Trophoblast cell (in vitro differentiated cells and primary cell): Measurements from ENCODE around the gene UBE2L5.

Experiments used
- DNase-seq, 2 donors: peaks; one replicate each; pipeline ENCODE4 v3.0.0-alpha.2; 2016
- H2AFZ ChIP-seq: 2 replicates; pipeline ENCODE4 v1.6.1; 2013; ENCODE audit warnings: low read length, moderate library complexity, mild to moderate bottlenecking; ENCODE audit not compliant: insufficient read depth, poor library complexity
- H2AK5ac ChIP-seq: 2 replicates; pipeline ENCODE4 v1.6.1; 2013; ENCODE audit warnings: mild to moderate bottlenecking, low read length
- H2BK120ac ChIP-seq: 2 replicates; pipeline ENCODE4 v1.6.1; 2013; ENCODE audit warnings: low read length, mild to moderate bottlenecking, moderate library complexity; ENCODE audit not compliant: insufficient read depth, poor library complexity
- H2BK12ac ChIP-seq: 2 replicates; pipeline ENCODE4 v1.6.1; 2013; ENCODE audit warnings: mild to moderate bottlenecking, low read length, moderate library complexity
- H2BK5ac ChIP-seq: 2 replicates; pipeline ENCODE4 v1.6.1; 2013; ENCODE audit warnings: low read length, low read depth, moderate library complexity, mild to moderate bottlenecking; ENCODE audit not compliant: poor library complexity
- H3K14ac ChIP-seq: 2 replicates; pipeline ENCODE4 v1.6.1; 2013; ENCODE audit warnings: mild to moderate bottlenecking, low read length
- H3K18ac ChIP-seq: 2 replicates; pipeline ENCODE4 v1.6.1; 2013; ENCODE audit warnings: mild to moderate bottlenecking, low read length
- H3K23ac ChIP-seq: 2 replicates; pipeline ENCODE4 v1.6.1; 2013; ENCODE audit warnings: low read length
- H3K27ac ChIP-seq: 2 replicates; pipeline ENCODE4 v1.5.1; 2013; ENCODE audit warnings: low read depth, mild to moderate bottlenecking, inconsistent platforms, low read length, moderate library complexity
- H3K27me3 ChIP-seq: 2 replicates; pipeline ENCODE4 v1.6.1; 2013; ENCODE audit warnings: inconsistent platforms, mild to moderate bottlenecking, low read length, moderate library complexity; ENCODE audit not compliant: insufficient read depth
- H3K36me3 ChIP-seq, 2 experiments: 1 replicate in 1 of 2; 2 replicates in 1 of 2; pipeline ENCODE4 v1.6.1; 2013; ENCODE audit warnings: low read length in 2 of 2, mild to moderate bottlenecking in 2 of 2, moderate library complexity in 1 of 2; ENCODE audit not compliant: insufficient read depth in 2 of 2, control insufficient read depth in 1 of 2
- H3K4ac ChIP-seq: 2 replicates; pipeline ENCODE4 v1.6.1; 2013; ENCODE audit warnings: low read depth, mild to moderate bottlenecking, low read length, moderate library complexity
- H3K4me1 ChIP-seq, 2 experiments: 1 replicate in 1 of 2; 2 replicates in 1 of 2; pipeline ENCODE4 v1.6.1; 2013; ENCODE audit warnings: low read length in 2 of 2, mild to moderate bottlenecking in 2 of 2, moderate library complexity in 1 of 2; ENCODE audit not compliant: insufficient read depth in 2 of 2, control insufficient read depth in 1 of 2
- H3K4me2 ChIP-seq: 2 replicates; pipeline ENCODE4 v1.6.1; 2013; ENCODE audit warnings: inconsistent platforms, mild to moderate bottlenecking, low read length, moderate library complexity
- H3K4me3 ChIP-seq: 2 replicates; pipeline ENCODE4 v1.5.1; 2013; ENCODE audit warnings: mild to moderate bottlenecking, low read depth, low read length, inconsistent platforms
- H3K79me1 ChIP-seq: one replicate; pipeline ENCODE4 v1.6.1; 2013; ENCODE audit warnings: low read length
- H3K79me2 ChIP-seq: 2 replicates; pipeline ENCODE4 v1.6.1; 2013; ENCODE audit warnings: low read length, mild to moderate bottlenecking; ENCODE audit not compliant: control insufficient read depth, insufficient read depth, poor library complexity
- H3K9ac ChIP-seq: 2 replicates; pipeline ENCODE4 v1.6.1; 2013; ENCODE audit warnings: mild to moderate bottlenecking, low read length
- H3K9me3 ChIP-seq: 2 replicates; pipeline ENCODE4 v1.6.1; 2013; ENCODE audit warnings: low read depth, mild to moderate bottlenecking, control low read depth, inconsistent platforms, low read length; ENCODE audit not compliant: insufficient read depth
- H4K12ac ChIP-seq: 2 replicates; pipeline ENCODE4 v1.6.1; 2013; ENCODE audit warnings: low read depth, mild to moderate bottlenecking, low read length, moderate library complexity
- H4K8ac ChIP-seq: 2 replicates; pipeline ENCODE4 v1.6.1; 2013; ENCODE audit warnings: low read depth, mild to moderate bottlenecking, low read length, moderate library complexity
- H4K91ac ChIP-seq: one replicate; pipeline ENCODE4 v1.6.1; 2013; ENCODE audit warnings: low read depth, mild to moderate bottlenecking, low read length, moderate library complexity
- WGBS: extraction: QIAGEN DNeasy Blood & Tissue Kit; methylation state at CpG from one replicate; pipeline ENCODE4 v1.1.7; 2013; ENCODE audit warnings: missing lambda C conversion rate; ENCODE audit not compliant: insufficient read length, insufficient coverage; ENCODE audit errors: extremely low coverage; 5-methylcytosine and 5-hydroxymethylcytosine counted together

Gene UBE2L5

DNA sequence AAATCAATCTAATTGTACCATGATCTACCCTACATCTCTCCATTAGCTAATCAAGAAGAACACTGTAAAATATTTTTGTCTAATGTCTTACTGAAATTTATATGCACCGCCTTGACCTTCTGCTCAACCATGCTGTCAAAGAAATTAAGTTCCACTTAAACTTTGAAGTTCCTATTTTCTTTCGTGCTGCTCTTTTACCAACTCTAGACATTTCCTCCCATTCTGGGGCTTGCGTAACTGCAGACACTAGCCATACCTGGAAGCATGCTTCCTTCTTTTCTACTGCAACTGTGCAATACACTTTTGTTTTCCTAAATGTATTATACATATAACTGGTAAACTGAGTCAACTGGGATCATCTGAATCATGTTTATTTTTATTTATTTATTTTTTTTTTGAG is 8.5 kb upstream of the UBE2L5 start:
- no peaks in the 10 kb centered on the region for H3K36me3 ChIP-seq
- peaks cover 0 to 1% of the 10 kb centered on the region in 2 experiments for H3K4me1 ChIP-seq
- H3K9me3 ChIP-seq = no peaks in the 10 kb centered on the region
- H3K4me2 ChIP-seq = no peak overlapping the region
- no peak overlapping the region for H3K14ac ChIP-seq
- no peak overlapping the region for H2BK12ac ChIP-seq
- H4K91ac ChIP-seq = no peak overlapping the region
- no peak overlapping the region for H2BK120ac ChIP-seq
- no peaks in the 10 kb centered on the region for H3K27me3 ChIP-seq
- H2AFZ ChIP-seq = no peak overlapping the region
- no peak overlapping the region for H3K23ac ChIP-seq
- H3K18ac ChIP-seq = no peak overlapping the region
- no peak overlapping the region for H3K27ac ChIP-seq
- H3K9ac ChIP-seq = no peak overlapping the region
- H2BK5ac ChIP-seq = no peak overlapping the region
- no peak overlapping the region for H2AK5ac ChIP-seq
- H4K8ac ChIP-seq = no peak overlapping the region
- H3K4me3 ChIP-seq = no peak overlapping the region
- no CpG with 5 or more reads among the region's 3 CpGs for WGBS
- no peaks in the 10 kb centered on the region for H3K79me2 ChIP-seq
- no peak overlapping the region for H4K12ac ChIP-seq
- no peak overlapping the region for H3K4ac ChIP-seq
- H3K79me1 ChIP-seq = no peaks in the 10 kb centered on the region
- DNase-seq = no peak

DNA sequence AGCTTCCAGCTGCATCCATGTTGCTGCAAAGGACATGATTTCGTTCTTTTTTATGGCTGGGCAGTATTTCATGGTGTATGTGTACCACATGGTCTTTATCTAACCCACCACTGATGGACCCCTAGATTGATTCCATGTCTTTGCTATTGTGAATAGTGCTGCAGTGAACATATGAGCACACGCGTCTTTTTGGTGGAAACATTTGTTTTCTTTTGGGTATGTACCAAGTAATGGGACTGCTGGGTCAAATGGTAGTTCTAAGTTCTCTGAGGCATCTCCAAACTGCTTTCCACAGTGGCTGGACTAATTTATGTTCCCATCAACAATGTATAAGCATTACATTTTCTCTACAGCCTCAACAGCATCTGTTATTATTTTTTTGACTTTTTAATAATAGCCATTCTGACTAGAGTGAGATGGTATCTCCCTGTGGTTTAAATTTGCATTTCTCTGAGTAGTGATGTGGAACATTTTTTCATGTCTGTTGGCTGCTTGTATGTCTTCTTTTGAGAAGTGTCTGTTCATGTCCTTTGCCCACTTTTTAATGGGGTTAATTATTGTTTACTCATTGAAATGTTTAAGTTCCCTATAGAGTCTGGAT is 6.8 kb upstream of the UBE2L5 start:
- no peak overlapping the region for H3K23ac ChIP-seq
- H3K4me2 ChIP-seq = no peak overlapping the region
- no peaks in the 10 kb centered on the region for H3K27me3 ChIP-seq
- H3K14ac ChIP-seq = no peak overlapping the region
- H3K27ac ChIP-seq = no peak overlapping the region
- H3K4me1 ChIP-seq = no peaks in the 10 kb centered on the region
- H4K12ac ChIP-seq = no peak overlapping the region
- no peak overlapping the region for H4K91ac ChIP-seq
- H3K9ac ChIP-seq = no peak overlapping the region
- no peaks in the 10 kb centered on the region for H3K79me1 ChIP-seq
- no peak overlapping the region for H2BK5ac ChIP-seq
- H3K4ac ChIP-seq = no peak overlapping the region
- WGBS = no CpG with 5 or more reads among the region's 3 CpGs
- H3K36me3 ChIP-seq = no peaks in the 10 kb centered on the region
- no peak overlapping the region for H3K18ac ChIP-seq
- H2BK120ac ChIP-seq = no peak overlapping the region
- no peak overlapping the region for H3K4me3 ChIP-seq
- no peaks in the 10 kb centered on the region for H3K79me2 ChIP-seq
- no peak overlapping the region for H2AK5ac ChIP-seq
- no peak overlapping the region for H2AFZ ChIP-seq
- H2BK12ac ChIP-seq = no peak overlapping the region
- no peak for DNase-seq
- H4K8ac ChIP-seq = no peak overlapping the region
- H3K9me3 ChIP-seq = peaks cover 2% of the 10 kb centered on the region

- no peak overlapping the region for H2BK120ac ChIP-seq
- H3K18ac ChIP-seq = no peak overlapping the region
- no peaks in the 10 kb centered on the region for H3K27me3 ChIP-seq
- no peak overlapping the region for H4K8ac ChIP-seq
- no peaks in the 10 kb centered on the region for H3K79me2 ChIP-seq
- no peak overlapping the region for H3K4me3 ChIP-seq
- no peak overlapping the region for H2BK5ac ChIP-seq
- H3K9ac ChIP-seq = no peak overlapping the region
- no peak overlapping the region for H3K27ac ChIP-seq
- H4K12ac ChIP-seq = no peak overlapping the region
- H2AK5ac ChIP-seq = no peak overlapping the region
- H2AFZ ChIP-seq = no peak overlapping the region
- H3K23ac ChIP-seq = no peak overlapping the region
- no peak overlapping the region for H3K4ac ChIP-seq
- no peaks in the 10 kb centered on the region for H3K79me1 ChIP-seq
- peaks cover 8% of the 10 kb centered on the region in 2 experiments for H3K4me1 ChIP-seq
- H4K91ac ChIP-seq = no peak overlapping the region
- DNase-seq = no peak
- no peak overlapping the region for H3K4me2 ChIP-seq
- H3K14ac ChIP-seq = no peak overlapping the region
- no CpG with 5 or more reads among the region's 1 CpG for WGBS
- H3K36me3 ChIP-seq = no peaks in the 10 kb centered on the region
- no peak overlapping the region for H2BK12ac ChIP-seq
- peaks cover 2% of the 10 kb centered on the region for H3K9me3 ChIP-seq
These were observed 5.8 kb upstream of the UBE2L5 start for GRCh38 chr13:30416471-30416870.

DNA sequence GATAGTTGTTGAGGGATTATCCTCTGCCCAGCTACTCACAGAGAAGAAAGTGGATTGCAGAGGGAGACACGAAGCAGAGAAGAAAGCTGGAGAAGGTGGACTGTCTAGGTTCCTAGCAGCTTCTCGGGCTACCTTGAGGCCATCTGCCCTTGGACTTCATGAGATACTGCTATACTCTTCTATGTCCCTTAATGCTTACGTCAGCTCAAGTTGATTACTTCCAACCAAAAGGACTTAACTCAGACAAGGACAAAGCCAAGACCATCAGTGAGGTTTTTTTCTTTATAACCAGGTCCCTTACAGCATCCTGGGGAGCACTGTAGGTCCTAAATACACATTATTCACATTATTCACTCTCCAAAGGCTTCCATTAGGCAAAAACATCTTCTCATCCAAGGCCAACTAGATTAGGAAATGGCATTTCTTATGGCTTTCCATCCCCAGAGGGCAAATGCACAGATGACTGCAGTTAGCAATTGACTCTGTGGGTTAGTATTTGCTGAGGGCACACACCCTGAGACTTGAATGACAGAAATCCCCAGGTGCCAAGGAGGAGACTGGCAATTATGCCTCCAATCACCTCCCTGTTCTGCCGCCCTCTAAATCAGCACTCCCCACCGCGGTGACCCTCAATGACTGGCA is 4.1 kb upstream of the UBE2L5 start:
- H3K18ac ChIP-seq = no peak overlapping the region
- no peak overlapping the region for H3K9ac ChIP-seq
- H2BK5ac ChIP-seq = no peak overlapping the region
- H4K12ac ChIP-seq = no peak overlapping the region
- no peaks in the 10 kb centered on the region for H3K27me3 ChIP-seq
- H4K8ac ChIP-seq = no peak overlapping the region
- no peaks in the 10 kb centered on the region for H3K79me1 ChIP-seq
- H3K36me3 ChIP-seq = no peaks in the 10 kb centered on the region
- H3K14ac ChIP-seq = no peak overlapping the region
- H3K4me2 ChIP-seq = no peak overlapping the region
- H3K4ac ChIP-seq = no peak overlapping the region
- H3K27ac ChIP-seq = no peak overlapping the region
- H4K91ac ChIP-seq = no peak overlapping the region
- no peak overlapping the region for H2BK120ac ChIP-seq
- no peak overlapping the region for H3K23ac ChIP-seq
- H2AFZ ChIP-seq = no peak overlapping the region
- DNase-seq = no peak
- H2BK12ac ChIP-seq = no peak overlapping the region
- WGBS = no CpG with 5 or more reads among the region's 6 CpGs
- H3K79me2 ChIP-seq = no peaks in the 10 kb centered on the region
- peaks cover 8% of the 10 kb centered on the region in 2 experiments for H3K4me1 ChIP-seq
- H3K4me3 ChIP-seq = no peak overlapping the region
- H2AK5ac ChIP-seq = no peak overlapping the region
- peaks cover 2% of the 10 kb centered on the region for H3K9me3 ChIP-seq
